HG03039 (cell line): Measurements from ENCODE around the gene ALPL.
A peak's percentile ranks its signal among the peaks of the same experiment; 100 is the strongest.

Source experiments
- ATAC-seq: cut with Tn5 transposase; IDR thresholded peaks from one replicate; pipeline ENCODE4 v1.9.1; 2021; ENCODE audit warnings: mild to moderate bottlenecking, moderate library complexity; ENCODE audit not compliant: unreplicated experiment

Gene ALPL

DNA sequence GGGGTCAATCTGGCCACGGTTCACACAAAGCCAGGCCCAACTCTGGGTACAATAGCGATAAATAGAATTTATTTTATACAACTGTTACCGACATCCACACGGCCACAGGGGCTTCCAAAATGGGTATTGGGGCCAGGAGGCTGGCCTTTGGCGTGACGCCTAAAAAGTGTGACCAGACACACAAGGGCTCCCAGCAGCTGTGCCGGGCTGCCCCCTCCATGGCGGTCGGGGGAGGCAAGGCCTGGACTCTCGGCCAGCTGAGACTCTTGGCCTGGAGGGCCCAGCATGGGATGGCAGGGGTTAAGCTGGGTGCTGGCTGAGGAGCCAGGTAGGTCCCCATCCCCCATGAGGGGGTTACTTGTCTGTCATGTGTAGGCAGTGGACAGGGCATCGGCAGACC is 87.0 kb downstream of the ALPL start:
- ATAC-seq = no peak

- no peak for ATAC-seq
Observed at GRCh38 chr1:21596628-21597027, 87.4 kb downstream of the ALPL start.

GRCh38 chr1:21597753-21598152 is 88.5 kb downstream of the ALPL start:
- ATAC-seq = no peak

GRCh38 chr1:21598417-21598816 is 89.2 kb downstream of the ALPL start:
- no peak for ATAC-seq

DNA sequence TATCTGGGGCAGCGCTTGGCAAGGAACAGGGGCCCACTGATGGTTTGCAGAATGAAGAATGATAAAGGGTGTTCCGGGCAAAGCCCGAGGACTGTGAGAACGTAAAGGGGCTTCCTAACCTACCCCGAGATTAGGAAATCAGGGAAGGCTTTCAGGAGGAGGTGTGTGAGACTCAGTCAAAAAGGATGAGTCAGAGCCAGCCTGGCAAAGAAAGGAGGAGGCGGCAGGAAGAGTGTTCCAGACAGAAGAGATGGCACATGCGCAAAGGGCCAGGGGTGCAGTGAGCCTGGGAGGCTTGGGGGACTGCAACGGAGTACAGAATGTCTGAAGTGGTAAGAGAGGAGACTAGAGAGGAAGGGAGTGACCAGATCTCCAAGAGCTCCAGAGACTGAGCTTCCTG is 89.7 kb downstream of the ALPL start:
- no peak for ATAC-seq

DNA sequence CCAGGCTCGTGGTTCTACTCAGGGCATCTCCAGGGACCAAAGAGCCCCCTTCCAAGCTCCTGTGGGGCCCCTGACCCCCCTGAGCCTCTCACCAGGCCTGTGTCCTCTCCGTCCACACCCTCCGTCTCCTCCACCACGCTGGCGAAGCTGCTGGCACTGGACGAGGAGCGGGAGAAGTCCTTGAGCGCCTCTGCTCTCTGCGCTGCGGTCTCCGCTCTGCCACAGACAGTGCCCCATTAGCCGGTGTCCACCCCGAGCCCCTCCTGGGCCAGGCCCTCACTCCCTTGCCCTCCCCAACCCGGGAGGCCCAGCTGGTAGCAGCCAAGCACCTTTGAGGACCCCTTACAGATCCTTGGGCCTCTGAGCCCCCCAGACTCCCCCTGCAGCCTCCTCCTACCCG is 90.2 kb downstream of the ALPL start:
- no peak for ATAC-seq

DNA sequence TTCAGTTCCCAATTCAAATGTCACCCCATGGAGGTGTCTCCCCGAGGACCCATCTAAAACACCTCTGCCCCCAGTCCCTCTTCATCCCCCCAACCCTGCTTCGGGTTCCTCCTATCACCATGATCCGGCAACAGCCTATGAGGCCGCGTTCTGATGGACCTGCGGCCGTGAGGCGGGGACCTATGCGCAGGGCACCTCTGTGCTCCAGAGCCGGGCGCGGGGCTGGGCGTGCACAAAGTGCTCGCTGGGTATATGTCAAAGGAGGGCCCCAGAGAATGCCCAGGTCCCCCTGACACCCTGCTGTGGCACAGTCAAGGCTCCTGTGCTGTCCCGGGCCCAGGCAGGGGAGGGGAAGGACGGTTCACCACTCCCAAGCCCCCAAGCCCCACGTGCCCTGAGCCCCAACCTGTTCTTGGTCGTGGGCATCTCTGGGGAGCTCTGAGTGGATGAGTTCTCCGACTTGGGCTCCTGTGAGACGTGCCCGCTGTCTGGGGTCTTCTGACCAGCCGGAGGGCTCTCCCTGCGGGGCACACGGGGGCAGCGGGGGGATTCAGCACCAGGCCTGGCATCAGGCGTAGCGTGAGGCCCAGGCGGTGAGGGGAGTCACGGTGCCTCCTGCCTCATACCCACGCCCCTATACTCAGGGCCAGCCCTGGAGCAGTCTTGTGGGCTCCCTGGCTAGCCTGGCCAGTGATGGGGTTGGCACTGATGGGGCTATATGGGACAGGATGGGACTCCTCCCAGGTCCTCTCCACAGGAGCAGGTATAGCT is 92.2 kb downstream of the ALPL start:
- no peak for ATAC-seq

- no peak for ATAC-seq
Observed at GRCh38 chr1:21603177-21604138, 94.2 kb downstream of the ALPL start.

GRCh38 chr1:21604208-21604957 is 95.2 kb downstream of the ALPL start:
- ATAC-seq = no peak

DNA sequence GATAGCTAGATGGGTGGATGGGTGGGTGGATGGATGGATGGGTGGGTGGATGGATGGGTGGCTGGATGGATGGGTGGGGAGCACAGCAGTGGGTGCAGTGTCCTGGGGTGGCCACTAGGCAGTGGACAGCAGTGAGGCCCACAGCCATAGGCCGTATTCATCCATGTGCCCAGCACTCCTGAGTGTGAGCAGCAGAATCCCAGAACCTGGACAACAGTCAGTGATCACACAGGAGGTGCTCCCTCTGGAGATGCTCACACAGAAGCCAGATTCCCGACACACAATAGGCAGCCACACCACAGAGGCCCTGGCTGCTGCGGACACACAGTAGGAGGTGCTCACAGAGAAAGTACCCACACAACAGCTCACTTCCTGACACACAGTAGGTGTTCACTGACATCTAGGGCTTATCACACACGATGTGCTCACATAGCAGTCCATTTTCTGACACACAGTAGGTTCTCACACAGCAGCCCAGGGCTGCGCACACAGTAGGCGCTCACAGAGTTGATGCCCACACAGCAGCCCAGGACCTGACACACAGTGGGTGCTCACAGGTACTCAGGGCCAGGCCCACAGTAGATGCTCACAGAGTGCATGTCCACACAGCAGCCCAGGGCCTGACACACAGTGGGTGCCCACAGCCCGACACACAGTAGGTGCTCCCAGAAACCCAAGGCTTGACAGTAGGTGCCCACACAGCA is 95.9 kb downstream of the ALPL start:
- no peak for ATAC-seq

DNA sequence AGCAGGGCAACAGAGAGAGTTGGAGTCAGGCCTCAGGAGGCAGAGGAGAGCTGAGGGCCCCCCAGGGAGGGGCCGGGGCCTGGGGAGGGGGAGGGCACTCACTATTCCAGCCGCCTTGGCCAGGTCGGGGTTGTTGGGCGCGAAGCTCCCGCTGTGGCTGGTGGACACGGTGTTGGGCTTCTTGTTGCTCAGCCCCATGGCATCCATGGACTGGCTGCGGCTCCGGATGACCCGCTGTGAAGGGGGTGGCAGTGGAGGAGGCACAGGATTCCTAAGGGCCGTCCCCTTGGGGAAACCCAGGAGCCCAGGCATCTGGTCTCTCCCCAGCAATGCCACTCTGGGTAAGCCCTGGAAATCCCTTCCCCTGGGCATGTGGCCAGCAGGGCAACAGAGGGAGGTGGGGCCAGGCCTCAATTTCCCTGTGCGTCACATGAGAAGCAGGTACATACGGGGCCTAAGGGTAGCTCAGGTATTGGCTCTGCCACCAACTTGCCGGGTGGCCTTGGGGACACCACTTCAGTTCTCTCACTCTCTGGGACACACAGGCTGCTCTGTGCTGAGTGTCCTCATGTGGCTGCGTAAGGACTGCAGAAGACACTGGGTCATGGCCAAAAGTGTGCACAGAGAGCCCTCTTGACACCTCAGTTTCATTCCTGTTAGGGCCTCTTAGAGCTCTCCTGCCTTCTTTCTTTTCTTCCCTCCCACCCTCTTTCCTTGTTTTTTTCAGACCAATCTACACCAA is 96.9 kb downstream of the ALPL start:
- ATAC-seq = no peak

DNA sequence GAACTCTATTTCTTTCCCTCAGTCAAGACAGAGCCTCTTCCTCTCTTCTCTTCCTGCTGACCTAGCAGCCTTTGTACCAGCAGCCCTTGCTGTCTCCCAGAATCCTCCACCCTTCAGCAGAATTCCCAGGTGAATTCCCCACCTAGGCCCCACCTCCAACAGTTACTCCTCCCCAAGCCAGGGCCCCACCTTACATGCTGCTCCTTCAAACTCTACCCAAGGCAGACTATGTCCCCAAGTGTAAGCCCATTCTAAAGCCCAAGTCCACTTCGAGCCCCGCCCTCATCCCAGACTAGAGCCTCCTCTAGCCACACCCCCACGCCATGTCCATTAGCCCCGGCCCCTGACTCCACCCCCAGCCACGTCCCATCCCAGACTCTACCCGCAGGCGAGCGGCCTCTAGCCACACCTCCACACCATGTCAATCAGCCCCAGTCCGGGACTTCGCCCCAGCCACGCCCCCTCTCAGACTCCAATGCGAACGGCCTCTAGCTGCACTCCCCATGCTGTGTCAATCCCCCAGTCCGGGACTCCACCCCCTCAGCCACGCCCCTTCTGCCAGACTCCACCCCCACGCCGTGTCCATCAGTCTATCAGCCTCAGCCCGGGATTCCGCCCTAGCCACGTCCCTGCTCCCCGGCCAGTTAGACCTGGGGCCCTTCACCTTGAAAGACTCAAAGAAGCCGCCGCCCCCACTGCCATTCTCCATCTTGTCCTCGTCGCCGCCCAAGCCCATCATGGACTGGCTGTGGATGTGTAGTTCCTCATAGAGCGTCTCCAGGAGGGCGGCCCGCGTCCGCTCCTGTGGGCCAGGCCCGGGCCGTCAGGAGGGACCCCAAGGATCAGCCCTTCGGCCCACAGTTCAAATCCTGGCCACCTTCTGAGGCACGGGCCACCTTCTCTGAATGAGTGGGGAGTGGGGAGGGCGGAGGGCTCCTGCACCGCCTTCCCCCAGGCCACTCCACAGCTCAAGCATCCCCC is 98.6 kb downstream of the ALPL start:
- ATAC-seq = peak; percentile 71

GRCh38 chr1:21608798-21609197 is 99.6 kb downstream of the ALPL start:
- no peak for ATAC-seq

- ATAC-seq = no peak
Observed at GRCh38 chr1:21610027-21610426, 100.8 kb downstream of the ALPL start.

DNA sequence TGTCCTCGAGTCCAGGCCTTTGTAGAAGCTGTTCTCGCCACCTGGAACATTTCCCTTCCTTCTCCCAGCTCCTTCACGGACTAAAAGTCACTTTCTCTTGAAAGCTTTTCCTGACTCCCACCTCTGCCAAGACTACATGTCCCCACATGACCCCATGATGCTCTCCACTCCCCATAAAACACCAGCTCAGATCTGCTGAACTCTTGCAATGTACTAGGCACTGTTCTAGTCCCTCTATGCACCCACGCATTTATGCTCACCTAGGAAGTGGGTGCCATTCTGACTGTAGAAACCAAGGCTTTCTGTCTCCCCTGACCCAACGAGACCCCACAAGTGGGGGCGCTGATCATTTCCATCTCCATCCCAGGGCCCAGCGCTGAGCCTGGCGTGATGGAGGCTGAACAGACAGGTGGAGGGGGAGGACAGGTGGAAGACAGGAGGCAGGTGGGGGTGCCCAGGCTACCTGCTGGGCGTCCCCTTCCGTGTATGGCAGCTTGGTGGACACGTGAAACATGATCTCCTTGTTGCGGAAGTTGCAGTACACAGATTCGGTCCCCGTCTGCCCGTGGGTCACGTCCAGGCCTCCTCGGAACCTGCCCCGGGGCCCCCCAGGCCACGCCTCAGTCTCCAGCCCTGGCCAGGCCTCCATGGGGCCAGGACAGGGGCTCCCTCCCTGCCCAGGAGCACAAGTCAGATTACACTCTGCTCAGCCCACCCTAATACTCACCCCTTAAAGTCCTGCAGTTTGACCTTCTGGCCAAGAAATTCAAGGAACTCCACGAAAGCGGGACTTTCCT is 102.0 kb downstream of the ALPL start:
- ATAC-seq = no peak

- no peak for ATAC-seq
Observed at GRCh38 chr1:21612057-21612456, 102.8 kb downstream of the ALPL start.

- ATAC-seq = no peak
Observed at GRCh38 chr1:21613072-21613867, 104.0 kb downstream of the ALPL start.
